HUES6 (cell line): ENCODE results near the gene GJD4.

Source experiments
- H3K27ac ChIP-seq: 2 replicates; pipeline ENCODE4 v1.7.0; 2013; ENCODE audit warnings: low read depth, mild to moderate bottlenecking, low read length, inconsistent platforms
- H3K27me3 ChIP-seq: 2 replicates; pipeline ENCODE4 v1.6.1; 2013; ENCODE audit warnings: low read length; ENCODE audit not compliant: control insufficient read depth, insufficient read depth
- H3K36me3 ChIP-seq: 2 replicates; pipeline ENCODE4 v1.6.1; 2013; ENCODE audit warnings: low read length; ENCODE audit not compliant: control insufficient read depth, insufficient read depth
- H3K4me1 ChIP-seq: 2 replicates; pipeline ENCODE4 v1.6.1; 2013; ENCODE audit warnings: low read length; ENCODE audit not compliant: control insufficient read depth, insufficient read depth
- H3K4me3 ChIP-seq: 2 replicates; pipeline ENCODE4 v1.5.1; 2013; ENCODE audit warnings: low read depth, low read length
- H3K9ac ChIP-seq: one replicate; pipeline ENCODE4 v1.6.1; 2013; ENCODE audit warnings: mild to moderate bottlenecking, low read length
- H3K9me3 ChIP-seq: 2 replicates; pipeline ENCODE4 v1.6.1; 2013; ENCODE audit warnings: low read depth, low read length; ENCODE audit not compliant: control insufficient read depth, insufficient read depth

Gene GJD4

DNA sequence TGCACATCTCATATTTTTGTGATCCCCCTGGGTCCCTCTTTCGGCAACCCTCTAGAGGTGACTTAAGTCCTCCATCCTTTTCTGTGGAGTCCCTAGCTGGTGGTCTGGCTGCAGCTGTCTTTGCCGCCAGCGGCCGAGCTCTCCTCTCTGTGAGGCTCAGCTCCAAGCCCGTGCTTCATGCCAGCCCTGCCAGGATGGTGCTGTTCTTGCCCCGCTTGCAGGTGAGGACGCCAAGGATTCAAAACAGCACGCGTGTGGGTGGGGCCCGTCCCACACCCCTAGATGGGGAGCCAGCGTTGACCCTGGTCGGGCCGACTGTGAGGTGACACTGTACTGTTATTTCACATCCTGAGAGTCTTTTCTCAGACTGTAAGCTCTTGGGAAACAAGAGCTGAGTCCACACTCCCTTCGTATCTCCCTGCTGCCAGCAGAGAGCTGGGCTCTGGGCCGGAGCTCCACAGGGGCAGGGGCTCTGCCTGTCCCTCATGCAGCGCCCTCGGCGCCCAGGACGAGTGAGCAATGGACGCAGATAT is 36.6 kb upstream of the GJD4 start:
- Histone ChIP-seq H3K27me3 (no peaks in the 10 kb centered on the region), H3K27ac (no peak overlapping the region), H3K9me3 (no peaks in the 10 kb centered on the region), H3K4me1 (no peaks in the 10 kb centered on the region; the same call in none of the 2 replicates), H3K4me3 (no peak overlapping the region), H3K9ac (no peak overlapping the region), H3K36me3 (peaks cover 22% of the 10 kb centered on the region)

DNA sequence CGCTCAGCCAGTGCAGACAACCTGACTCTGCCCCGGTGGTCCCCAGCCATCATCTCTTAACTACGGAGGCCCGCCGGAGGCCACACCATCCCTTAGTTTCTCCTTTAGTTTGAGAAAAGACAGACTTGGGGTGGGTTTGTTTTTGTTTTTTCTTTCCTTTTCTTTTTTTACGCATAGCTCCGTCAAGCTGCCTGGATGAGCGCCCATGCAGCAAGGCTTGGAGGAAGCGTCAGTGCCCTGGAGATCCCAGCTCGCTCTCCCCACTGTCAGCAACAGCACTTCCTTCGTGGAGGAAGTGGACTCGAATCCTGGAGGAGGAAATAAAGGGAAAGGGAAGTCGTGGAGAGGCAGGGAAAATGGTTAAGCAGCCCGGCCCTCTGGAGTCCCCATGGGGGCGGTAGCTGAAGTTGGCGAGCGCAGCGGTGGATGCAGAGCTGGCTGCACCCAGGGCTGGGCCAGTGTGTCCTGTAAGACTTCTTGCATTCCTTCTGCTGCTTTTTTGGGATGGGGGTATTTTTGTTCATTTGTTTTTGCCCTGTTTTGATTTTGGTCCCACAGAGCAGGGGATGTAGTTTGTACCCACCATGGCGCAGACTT is 35.9 kb upstream of the GJD4 start:
- H3K9me3 ChIP-seq: no peaks in the 10 kb centered on the region
- no peak overlapping the region for H3K9ac ChIP-seq
- no peaks in the 10 kb centered on the region; the same call in none of the 2 replicates for H3K4me1 ChIP-seq
- no peaks in the 10 kb centered on the region for H3K27me3 ChIP-seq
- H3K27ac ChIP-seq: no peak overlapping the region
- no peak overlapping the region for H3K4me3 ChIP-seq
- H3K36me3 ChIP-seq: peaks cover 20% of the 10 kb centered on the region

DNA sequence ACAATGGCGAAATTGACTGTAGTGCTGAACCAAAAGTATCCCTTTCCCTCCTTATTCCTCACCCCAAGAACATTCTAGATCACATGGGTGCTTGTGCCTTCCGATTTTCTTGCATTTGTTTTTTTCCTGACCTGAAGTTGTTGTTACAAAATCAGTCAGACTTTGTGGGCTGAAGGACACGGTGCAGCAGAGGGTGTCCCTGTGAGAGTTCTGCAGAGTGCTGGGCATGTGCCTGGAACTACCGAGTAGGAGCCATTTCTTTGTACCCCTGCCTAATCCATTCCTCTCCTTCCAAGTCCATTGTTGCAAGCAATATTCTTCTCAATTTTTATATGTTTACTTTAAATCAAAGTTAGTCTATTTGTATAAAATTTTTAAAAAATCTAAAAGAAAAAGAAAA is 35.3 kb upstream of the GJD4 start:
- Histone ChIP-seq H3K4me3 (no peak overlapping the region), H3K27me3 (no peaks in the 10 kb centered on the region), H3K9ac (no peak overlapping the region), H3K27ac (no peak overlapping the region), H3K4me1 (peaks cover 4% of the 10 kb centered on the region; the same call in 1 of the 2 replicates), H3K9me3 (no peaks in the 10 kb centered on the region), H3K36me3 (peaks cover 16% of the 10 kb centered on the region)

DNA sequence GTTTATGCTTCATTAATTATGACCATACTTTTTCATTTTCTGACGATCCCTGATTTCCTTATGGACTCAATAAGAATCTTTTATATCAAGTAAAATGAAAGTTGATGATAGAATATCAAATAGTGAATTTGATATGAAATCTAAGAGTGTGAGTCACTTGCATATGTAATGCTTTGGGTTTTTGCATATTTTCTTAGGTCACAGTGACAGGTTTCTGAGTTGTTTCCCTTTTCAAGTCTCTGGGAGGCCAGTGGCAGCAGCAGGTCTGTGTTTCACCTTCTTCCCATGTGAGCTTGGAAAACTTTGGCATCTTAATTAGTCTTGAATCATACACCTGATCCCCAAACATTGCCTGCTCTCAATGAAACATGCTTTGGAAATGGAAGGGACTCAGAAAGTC is 34.7 kb upstream of the GJD4 start:
- H3K4me3 ChIP-seq: no peak overlapping the region
- H3K27ac ChIP-seq: no peak overlapping the region
- H3K9me3 ChIP-seq: no peaks in the 10 kb centered on the region
- H3K36me3 ChIP-seq: peaks cover 16% of the 10 kb centered on the region
- H3K4me1 ChIP-seq: peaks cover 4% of the 10 kb centered on the region; the same call in 1 of the 2 replicates
- no peaks in the 10 kb centered on the region for H3K27me3 ChIP-seq
- no peak overlapping the region for H3K9ac ChIP-seq

GRCh38 chr10:35572583-35572982 is 32.6 kb upstream of the GJD4 start:
- H3K9me3 ChIP-seq: peaks cover 4% of the 10 kb centered on the region; the same call in 1 of the 2 replicates
- H3K36me3 ChIP-seq: peaks cover 8% of the 10 kb centered on the region; the same call in 1 of the 2 replicates
- H3K27me3 ChIP-seq: no peaks in the 10 kb centered on the region
- no peak overlapping the region for H3K9ac ChIP-seq
- no peak overlapping the region for H3K4me3 ChIP-seq
- no peak overlapping the region for H3K27ac ChIP-seq
- peaks cover 4% of the 10 kb centered on the region; the same call in 1 of the 2 replicates for H3K4me1 ChIP-seq

- H3K4me3 ChIP-seq: no peak overlapping the region
- no peak overlapping the region for H3K27ac ChIP-seq
- H3K36me3 ChIP-seq: peaks cover 8% of the 10 kb centered on the region; the same call in 1 of the 2 replicates
- no peak overlapping the region for H3K9ac ChIP-seq
- peaks cover 4% of the 10 kb centered on the region; the same call in 1 of the 2 replicates for H3K9me3 ChIP-seq
- peaks cover 4% of the 10 kb centered on the region; the same call in 1 of the 2 replicates for H3K4me1 ChIP-seq
- no peaks in the 10 kb centered on the region for H3K27me3 ChIP-seq
Observed at GRCh38 chr10:35573796-35574195, 31.3 kb upstream of the GJD4 start.

- Histone ChIP-seq H3K9me3 (peaks cover 4% of the 10 kb centered on the region; the same call in 1 of the 2 replicates), H3K4me1 (peaks cover 4% of the 10 kb centered on the region; the same call in 1 of the 2 replicates), H3K27me3 (no peaks in the 10 kb centered on the region), H3K27ac (no peak overlapping the region), H3K4me3 (no peak overlapping the region), H3K36me3 (no peaks in the 10 kb centered on the region), H3K9ac (no peak overlapping the region)
Observed at GRCh38 chr10:35574924-35575352, 30.2 kb upstream of the GJD4 start.

DNA sequence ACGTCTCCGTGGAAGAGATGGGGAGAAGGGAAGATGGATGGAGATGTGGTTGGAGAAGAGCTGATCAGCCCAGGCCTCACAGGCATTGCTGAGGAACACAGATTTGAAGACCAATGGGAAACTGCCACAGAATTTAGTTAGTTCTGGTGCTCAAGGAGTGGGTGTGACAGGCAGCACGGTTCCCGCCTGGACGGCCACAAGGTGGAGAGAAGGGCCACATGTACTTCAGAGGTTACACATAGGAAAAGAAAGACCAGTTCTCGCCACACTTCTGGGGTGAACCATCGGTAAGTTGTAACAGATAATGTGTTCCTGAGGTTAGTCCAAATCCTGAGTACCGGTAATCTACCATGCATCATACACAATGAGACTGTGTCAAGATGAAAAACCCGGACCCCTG is 29.5 kb upstream of the GJD4 start:
- H3K36me3 ChIP-seq: no peaks in the 10 kb centered on the region
- H3K4me1 ChIP-seq: peaks cover 4% of the 10 kb centered on the region; the same call in 1 of the 2 replicates
- no peak overlapping the region for H3K4me3 ChIP-seq
- no peaks in the 10 kb centered on the region for H3K27me3 ChIP-seq
- H3K27ac ChIP-seq: no peak overlapping the region
- H3K9me3 ChIP-seq: peaks cover 4% of the 10 kb centered on the region; the same call in 1 of the 2 replicates
- no peak overlapping the region for H3K9ac ChIP-seq

DNA sequence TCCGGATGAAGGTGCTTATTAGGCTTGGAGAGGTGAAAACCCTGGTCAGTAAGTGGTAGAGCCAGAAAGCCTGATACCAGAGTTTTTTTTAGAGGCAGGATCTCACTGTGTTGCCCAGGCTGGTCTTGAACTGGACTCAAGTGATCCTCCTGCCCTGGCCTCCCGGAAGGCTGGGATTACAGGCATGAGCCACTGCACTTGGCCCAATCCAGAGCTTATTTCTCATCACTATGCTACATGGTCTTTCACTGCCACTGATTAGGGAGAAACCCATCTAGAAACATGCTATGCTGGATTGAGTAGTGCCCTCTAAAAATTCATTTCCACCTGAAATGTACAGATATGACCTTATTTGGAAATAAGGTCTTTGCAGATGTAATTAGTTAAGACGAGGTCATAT is 28.4 kb upstream of the GJD4 start:
- Histone ChIP-seq H3K4me3 (no peak overlapping the region), H3K27me3 (no peaks in the 10 kb centered on the region; the same call in 1 of the 2 replicates)

DNA sequence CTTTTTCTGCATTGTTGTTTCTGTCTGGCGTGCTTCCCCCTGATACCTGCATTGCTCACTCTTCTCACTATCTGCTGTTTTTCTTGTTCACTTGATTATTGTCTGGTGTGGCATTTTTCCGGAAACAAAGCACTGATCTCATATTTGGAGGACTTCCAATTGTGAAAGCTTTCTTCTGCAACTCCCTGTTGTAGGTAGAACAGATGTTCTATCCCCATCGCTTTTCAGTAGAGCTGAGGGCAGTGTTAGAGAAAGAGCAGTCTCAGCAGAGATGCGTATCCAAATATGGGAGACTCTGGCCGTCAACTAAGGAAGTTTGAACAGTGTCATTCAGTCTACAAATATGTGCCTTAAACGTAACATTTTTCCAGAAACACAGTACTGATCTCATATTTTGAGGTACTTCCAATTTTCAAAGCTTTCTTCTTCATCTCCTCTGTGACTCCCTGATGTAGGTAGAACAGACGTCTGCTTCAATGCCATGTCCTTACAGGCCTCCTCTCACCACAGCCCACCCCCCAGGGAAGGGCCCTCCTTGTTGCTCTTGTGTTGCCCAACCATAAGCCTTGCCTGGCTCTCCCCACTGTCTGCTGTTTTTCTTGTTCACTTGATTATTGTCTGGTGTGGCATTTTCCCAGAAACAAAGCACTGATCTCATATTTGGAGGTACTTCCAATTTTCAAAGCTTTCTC is 27.1 kb upstream of the GJD4 start:
- H3K9me3 ChIP-seq: peaks cover 4% of the 10 kb centered on the region; the same call in 1 of the 2 replicates
- no peaks in the 10 kb centered on the region for H3K36me3 ChIP-seq
- no peak overlapping the region for H3K4me3 ChIP-seq
- peaks cover 4% of the 10 kb centered on the region; the same call in 1 of the 2 replicates for H3K4me1 ChIP-seq
- H3K9ac ChIP-seq: no peak overlapping the region
- no peaks in the 10 kb centered on the region; the same call in 1 of the 2 replicates for H3K27me3 ChIP-seq
- no peak overlapping the region for H3K27ac ChIP-seq

More for the DNA sequence above, 28.4 kb upstream of the GJD4 start:
- H3K4me1 ChIP-seq: peaks cover 4% of the 10 kb centered on the region; the same call in 1 of the 2 replicates
- no peak overlapping the region for H3K9ac ChIP-seq
- H3K27ac ChIP-seq: no peak overlapping the region
- peaks cover 4% of the 10 kb centered on the region; the same call in 1 of the 2 replicates for H3K9me3 ChIP-seq
- no peaks in the 10 kb centered on the region for H3K36me3 ChIP-seq

DNA sequence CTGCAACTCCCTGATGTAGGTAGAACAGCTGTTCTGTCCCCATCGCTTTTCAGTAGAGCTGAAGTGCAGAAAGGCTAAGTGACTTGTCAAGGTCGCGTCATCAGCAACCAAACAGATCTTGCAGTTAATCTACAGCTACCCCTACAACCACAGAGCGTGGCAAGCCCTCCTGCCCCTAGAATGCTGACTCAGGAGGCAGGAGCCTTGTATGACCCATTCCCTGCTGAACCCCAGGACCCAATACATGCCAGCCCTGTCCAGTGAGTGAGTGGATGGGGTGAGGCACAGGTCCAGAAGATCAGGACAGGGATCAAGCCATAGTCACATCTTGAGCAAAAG is 26.6 kb upstream of the GJD4 start:
- peaks cover 4% of the 10 kb centered on the region; the same call in 1 of the 2 replicates for H3K9me3 ChIP-seq
- H3K27ac ChIP-seq: no peak overlapping the region
- H3K4me3 ChIP-seq: no peak overlapping the region
- no peaks in the 10 kb centered on the region for H3K36me3 ChIP-seq
- H3K9ac ChIP-seq: no peak overlapping the region
- no peaks in the 10 kb centered on the region; the same call in 1 of the 2 replicates for H3K27me3 ChIP-seq
- H3K4me1 ChIP-seq: peaks cover 4% of the 10 kb centered on the region; the same call in 1 of the 2 replicates
